DMS 273 treated with DMSO at 0.1 percent for 48 hours (cell line): ENCODE results near the gene TIMM29.
A peak's percentile ranks its signal among the peaks of the same experiment; 100 is the strongest.
"Not testable (repeated sequence)": the region's sequence is repeated elsewhere in the genome, so short reads cannot be mapped to it uniquely, and the experiment has no call there.

Experiments
- DNase-seq: peaks from one replicate; lab custom pipeline; 2025; lab: John Stamatoyannopoulos, UW

The TIMM29 gene

GRCh38 chr19:10945264-10945663 is 16.7 kb downstream of the TIMM29 start:
- no peak for DNase-seq

GRCh38 chr19:10946958-10947657 is 18.5 kb downstream of the TIMM29 start:
- DNase-seq = no peak

DNA sequence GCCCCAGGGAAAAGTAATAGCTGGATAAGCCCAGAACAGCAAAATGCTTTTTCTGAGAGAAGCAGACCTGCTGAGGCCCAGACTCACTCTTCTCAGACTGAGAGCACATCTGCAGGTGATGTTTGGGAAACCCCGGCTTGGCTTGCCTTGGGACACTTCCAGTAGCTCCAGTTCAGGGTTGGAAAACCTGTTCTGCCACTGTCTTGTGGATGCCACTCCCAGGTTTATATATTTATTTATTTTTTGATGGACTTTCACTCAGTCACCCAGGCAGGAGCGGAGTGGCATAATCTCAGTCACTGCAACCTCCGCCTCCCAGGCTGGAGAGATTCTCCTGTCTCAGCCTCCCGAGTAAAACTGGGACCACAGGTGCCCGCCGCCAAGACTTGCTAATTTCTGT is 24.2 kb downstream of the TIMM29 start:
- no peak for DNase-seq

DNA sequence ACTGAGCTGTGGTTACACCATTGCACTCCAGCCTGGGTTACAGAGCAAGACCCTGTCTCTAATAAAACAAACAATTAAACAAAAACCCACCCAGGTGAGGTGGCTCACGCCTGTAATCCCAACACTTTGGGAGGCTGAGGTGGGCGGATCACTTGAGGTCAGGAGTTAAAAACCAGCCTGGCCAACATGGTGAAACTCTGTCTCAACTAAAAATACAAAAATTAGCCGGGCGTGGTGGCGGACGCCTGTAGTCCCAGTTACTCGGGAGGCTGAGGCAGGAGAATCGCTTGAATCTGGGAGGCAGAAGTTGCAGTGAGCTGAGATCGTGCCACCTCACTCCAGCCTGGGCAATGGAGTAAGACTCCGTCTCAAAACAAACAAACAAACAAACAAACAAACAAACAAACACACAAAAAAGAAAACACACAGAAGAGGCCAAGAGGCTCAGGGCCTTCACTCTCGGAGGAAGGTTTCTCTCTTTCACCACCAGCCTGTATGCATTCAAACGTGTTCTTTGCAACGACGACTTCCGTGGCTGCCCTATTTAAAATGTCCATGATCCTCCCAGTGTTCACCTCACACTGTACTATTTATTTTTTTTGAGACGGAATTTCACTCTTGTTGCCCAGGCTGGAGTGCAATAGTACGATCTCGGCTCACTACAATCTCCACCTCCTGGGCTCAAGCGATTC is 30.8 kb downstream of the TIMM29 start:
- not testable (repeated sequence) for DNase-seq

GRCh38 chr19:10960314-10961072 is 31.9 kb downstream of the TIMM29 start, which contains the start of gene SMARCA4:
TSS of gene SMARCA4 (plus strand) at chr19:10961030. CDS start at chr19:10984152, 23,122 bp downstream.
- DNase-seq = peak; percentile 71

GRCh38 chr19:10961073-10961860 is 32.7 kb downstream of the TIMM29 start:
- no peak for DNase-seq

GRCh38 chr19:10962863-10963262 is 34.3 kb downstream of the TIMM29 start:
- DNase-seq = no peak

GRCh38 chr19:10963865-10964264 is 35.3 kb downstream of the TIMM29 start:
- DNase-seq = no peak

- DNase-seq = no peak
Observed at GRCh38 chr19:10964903-10965302, 36.3 kb downstream of the TIMM29 start.

DNA sequence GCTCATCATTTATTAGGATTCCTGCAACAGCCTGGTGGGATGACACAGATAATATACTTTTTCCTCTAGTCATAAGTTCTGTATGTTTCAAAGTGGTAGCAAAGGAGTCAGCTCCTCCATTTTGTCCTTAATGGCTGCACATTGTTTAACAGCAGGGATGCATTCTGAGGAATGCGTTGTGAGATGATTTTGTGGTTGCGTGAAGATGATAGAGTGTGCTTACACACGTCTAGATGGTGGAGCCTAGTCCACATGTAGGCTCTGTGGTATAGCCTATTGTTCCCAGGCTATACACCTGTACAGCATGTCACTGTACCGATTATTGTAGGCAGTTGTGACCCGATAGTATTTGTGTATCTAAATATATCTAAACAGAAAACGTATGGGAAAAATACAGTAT is 36.8 kb downstream of the TIMM29 start:
- DNase-seq = no peak

DNA sequence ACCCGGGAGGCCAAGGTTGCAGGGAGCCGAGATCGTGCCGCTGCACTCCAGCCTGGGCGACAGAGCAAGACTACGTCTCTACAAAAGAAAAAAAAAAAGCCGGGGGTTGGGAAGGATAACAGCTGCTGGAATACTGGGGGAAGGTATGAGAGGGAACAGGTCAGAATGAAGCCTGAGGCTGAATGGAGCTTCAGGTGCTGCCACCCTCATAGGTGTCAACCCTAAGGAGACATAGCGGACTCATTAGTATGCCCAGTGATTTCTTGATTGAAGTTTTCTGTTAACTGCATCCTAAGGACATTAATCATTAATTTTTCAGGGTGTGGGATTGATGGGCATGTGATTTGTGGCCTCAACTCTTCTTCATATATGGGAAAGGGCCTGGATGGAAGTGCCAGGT is 38.2 kb downstream of the TIMM29 start:
- no peak for DNase-seq

DNA sequence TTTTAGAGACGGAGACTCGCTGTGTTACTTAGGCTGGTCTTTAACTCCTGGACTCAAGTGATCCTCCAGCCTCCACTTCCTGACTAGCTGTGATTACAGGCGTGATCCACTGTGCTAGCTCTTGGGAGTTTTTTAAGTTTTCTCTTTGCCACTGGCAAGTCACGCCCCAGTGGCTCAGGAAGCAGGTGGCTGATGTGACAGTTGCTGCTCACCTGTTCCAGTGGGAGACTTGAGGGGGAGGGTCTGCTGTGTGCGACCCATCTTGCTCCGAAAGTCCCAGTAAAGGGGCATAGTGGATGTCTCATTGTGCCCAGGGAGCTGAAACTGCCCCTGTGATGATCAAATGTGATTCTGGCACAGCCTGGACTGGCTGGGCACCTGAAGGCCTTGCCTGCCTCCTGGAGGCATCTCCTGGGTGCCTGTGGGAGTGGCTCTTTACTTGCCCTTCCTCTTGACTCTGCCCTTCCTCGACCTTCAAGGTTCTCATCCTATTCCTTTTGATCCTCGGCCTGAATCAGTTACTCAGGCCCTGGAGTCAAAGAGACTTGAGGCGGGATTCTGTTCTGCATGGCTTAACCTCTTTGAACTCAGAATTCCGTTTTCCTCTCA is 40.0 kb downstream of the TIMM29 start:
- no peak for DNase-seq

GRCh38 chr19:10971107-10971726 is 42.6 kb downstream of the TIMM29 start:
- no peak for DNase-seq

GRCh38 chr19:10975374-10976130 is 46.9 kb downstream of the TIMM29 start:
- no peak for DNase-seq

DNA sequence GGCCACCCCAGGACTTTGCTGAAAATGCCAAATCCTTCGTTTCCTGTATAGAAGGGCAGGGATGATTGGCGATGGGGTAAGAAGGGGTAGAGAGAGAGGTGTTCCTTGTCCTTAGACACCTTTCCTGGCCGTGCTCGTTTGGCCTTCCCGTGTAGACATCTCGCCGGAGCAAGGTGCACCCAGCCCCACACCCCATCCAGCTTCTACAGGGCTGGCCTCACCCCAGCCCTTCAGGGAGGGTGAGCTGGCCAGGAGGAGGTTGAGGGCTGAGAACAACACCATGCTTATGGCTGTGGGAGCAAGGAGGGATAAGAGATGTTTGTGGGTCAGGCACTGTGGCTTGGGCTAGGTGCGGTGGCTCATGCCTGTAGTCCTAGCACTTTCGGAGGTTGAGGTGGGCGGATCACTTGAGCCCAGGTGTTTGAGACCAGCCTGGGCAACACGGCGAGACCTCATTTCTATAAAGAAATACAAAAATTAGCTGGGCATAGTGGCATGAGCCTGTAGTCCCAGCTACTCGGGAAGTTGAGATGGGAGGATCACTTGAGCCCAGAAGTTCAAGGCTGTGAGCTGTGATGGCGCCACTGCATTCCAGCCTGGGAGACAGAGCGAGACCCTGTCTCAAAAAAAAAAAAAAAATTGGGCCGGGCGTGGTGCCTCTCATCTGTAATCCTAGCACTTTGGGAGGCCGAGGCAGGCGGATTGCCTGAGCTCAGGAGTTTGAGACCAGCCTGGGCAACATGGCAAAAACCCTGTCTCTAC is 47.7 kb downstream of the TIMM29 start:
- no peak for DNase-seq

DNA sequence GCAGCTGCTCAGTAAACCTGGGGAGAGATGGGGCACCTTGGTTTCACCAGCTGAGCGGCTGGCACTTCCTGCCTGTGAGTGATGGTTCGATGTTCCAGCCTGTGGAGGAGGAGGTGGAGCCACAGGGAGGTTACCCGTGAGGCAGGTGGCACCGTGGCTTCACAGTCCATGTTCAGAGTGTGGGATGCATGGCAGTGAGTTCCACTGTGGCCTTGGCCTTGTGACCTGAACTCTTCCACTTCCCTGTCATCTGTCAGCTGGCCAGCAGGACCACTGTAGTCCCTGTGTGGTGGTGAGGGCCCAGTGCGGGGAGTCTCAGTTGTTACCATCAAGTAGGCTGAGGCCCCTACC is 49.1 kb downstream of the TIMM29 start:
- no peak for DNase-seq
